HFFc6 (cell line): Measurements from ENCODE around the gene PIGU. TPM values are rescaled to one million over a fixed set of nuclear protein-coding genes. Genes with fewer than 3 reads are reported as not detected.
"Not testable (repeated sequence)": the region's sequence is repeated elsewhere in the genome, so short reads cannot be mapped to it uniquely, and the experiment has no call there.

ENCODE experiments used
- DNase-seq: peaks from one replicate; pipeline ENCODE4 v3.0.0-alpha.2; 2018
- H3K27ac Mint-ChIP-seq: 2 replicates; pipeline ENCODE4 v1.8.0; 2020; ENCODE audit warnings: mild to moderate bottlenecking, mixed read lengths
- H3K27me3 Mint-ChIP-seq: 2 replicates; pipeline ENCODE4 v1.8.0; 2021; ENCODE audit warnings: mild to moderate bottlenecking, moderate library complexity, mixed read lengths; ENCODE audit not compliant: insufficient read depth
- H3K36me3 Mint-ChIP-seq: 2 replicates; pipeline ENCODE4 v1.8.0; 2021; ENCODE audit warnings: low read depth, mixed read lengths
- H3K4me1 Mint-ChIP-seq: 2 replicates; pipeline ENCODE4 v1.8.0; 2020; ENCODE audit warnings: low read depth, mixed read lengths
- H3K4me3 Mint-ChIP-seq: 2 replicates; pipeline ENCODE4 v1.8.0; 2020; ENCODE audit warnings: mild to moderate bottlenecking, moderate library complexity, mixed read lengths
- H3K9me3 Mint-ChIP-seq: 2 replicates; pipeline ENCODE4 v1.8.0; 2020; ENCODE audit warnings: mild to moderate bottlenecking, mixed read lengths
- CTCF ChIP-seq: fragments of 200-600 bp; sonication (generic); IDR thresholded peaks from 2 replicates; pipeline ENCODE4 v1.5.0; 2021; ENCODE audit warnings: antibody characterized with exemption, mild to moderate bottlenecking
- total RNA-seq, 6 experiments: library from RNA; stranded (reverse); fragmentation: NEBNext Ultra II Directional; extraction: Animal tissue kit (Norgen Biotek cat#: 25700); gene quantifications; 2 replicates in 1 of 6; 3 replicates in 5 of 6; pipeline ENCODE4 v1.2.3, GENCODE V29; 2021

Gene PIGU
- total RNA-seq, 6 experiments from 2014 or later, result 22.5 to 28.9 (median 24.9) TPM

GRCh38 chr20:34618676-34619075, 58.2 kb downstream of the PIGU start:
- TF ChIP-seq CTCF, result no peak
- H3K4me3 Mint-ChIP-seq, result no peak overlapping the region
- H3K4me1 Mint-ChIP-seq, result peaks cover 18% of the 10 kb centered on the region
- H3K9me3 Mint-ChIP-seq, result no peaks in the 10 kb centered on the region
- H3K27me3 Mint-ChIP-seq, result peaks cover 4% of the 10 kb centered on the region; the same call in 1 of the 2 replicates
- DNase-seq, result no peak
- H3K27ac Mint-ChIP-seq, result no peak overlapping the region
- peaks cover 40% of the 10 kb centered on the region for H3K36me3 Mint-ChIP-seq

GRCh38 chr20:34616913-34617312, 60.0 kb downstream of the PIGU start:
- not testable (repeated sequence) for H3K4me3 Mint-ChIP-seq, DNase-seq, H3K27me3 Mint-ChIP-seq, H3K9me3 Mint-ChIP-seq, H3K27ac Mint-ChIP-seq
- H3K36me3 Mint-ChIP-seq, result peaks cover 41% of the 10 kb centered on the region
- peaks cover 15% of the 10 kb centered on the region for H3K4me1 Mint-ChIP-seq

GRCh38 chr20:34615477-34615876, 61.4 kb downstream of the PIGU start:
- Mint-ChIP-seq H3K4me1 (peaks cover 5% of the 10 kb centered on the region; the same call in 1 of the 2 replicates), H3K36me3 (peaks cover 32% of the 10 kb centered on the region), H3K27ac (no peak overlapping the region), H3K4me3 (no peak overlapping the region), H3K27me3 (peaks cover 4% of the 10 kb centered on the region; the same call in 1 of the 2 replicates), H3K9me3 (no peaks in the 10 kb centered on the region)
- no peak for DNase-seq
- no peak for TF ChIP-seq CTCF

GRCh38 chr20:34611976-34612375, 64.9 kb downstream of the PIGU start:
- peaks cover 11% of the 10 kb centered on the region for H3K36me3 Mint-ChIP-seq
- DNase-seq, H3K27me3 Mint-ChIP-seq, H3K9me3 Mint-ChIP-seq, H3K27ac Mint-ChIP-seq, H3K4me1 Mint-ChIP-seq, H3K4me3 Mint-ChIP-seq: not testable (repeated sequence)

GRCh38 chr20:34607066-34607465, 69.8 kb downstream of the PIGU start:
- DNase-seq, result no peak
- H3K4me3 Mint-ChIP-seq, result no peak overlapping the region
- TF ChIP-seq CTCF, result no peak
- no peak overlapping the region for H3K27ac Mint-ChIP-seq
- no peaks in the 10 kb centered on the region for H3K9me3 Mint-ChIP-seq
- peaks cover 9% of the 10 kb centered on the region for H3K4me1 Mint-ChIP-seq
- H3K36me3 Mint-ChIP-seq, result peaks cover 5% of the 10 kb centered on the region
- no peaks in the 10 kb centered on the region for H3K27me3 Mint-ChIP-seq

GRCh38 chr20:34604980-34605788, 71.7 kb downstream of the PIGU start:
- TF ChIP-seq CTCF, result no peak
- Mint-ChIP-seq H3K27ac (no peak overlapping the region), H3K36me3 (no peaks in the 10 kb centered on the region)

More at GRCh38 chr20:34604980-34605788, 71.7 kb downstream of the PIGU start:
- Mint-ChIP-seq H3K4me3 (no peak overlapping the region), H3K27me3 (no peaks in the 10 kb centered on the region), H3K4me1 (peaks cover 9% of the 10 kb centered on the region), H3K9me3 (no peaks in the 10 kb centered on the region)
- no peak for DNase-seq
